ENCODE results near the gene MT1E. TPM values are rescaled to one million over a fixed set of nuclear protein-coding genes. Genes with fewer than 3 reads are reported as not detected.

Gene MT1E
- total RNA-seq, 1 experiment from 2014 or later = 383 TPM

GRCh38 chr16:56633535-56633934 is 8.0 kb downstream of the MT1E start (continued):
- TF ChIP-seq, protein P1, sequence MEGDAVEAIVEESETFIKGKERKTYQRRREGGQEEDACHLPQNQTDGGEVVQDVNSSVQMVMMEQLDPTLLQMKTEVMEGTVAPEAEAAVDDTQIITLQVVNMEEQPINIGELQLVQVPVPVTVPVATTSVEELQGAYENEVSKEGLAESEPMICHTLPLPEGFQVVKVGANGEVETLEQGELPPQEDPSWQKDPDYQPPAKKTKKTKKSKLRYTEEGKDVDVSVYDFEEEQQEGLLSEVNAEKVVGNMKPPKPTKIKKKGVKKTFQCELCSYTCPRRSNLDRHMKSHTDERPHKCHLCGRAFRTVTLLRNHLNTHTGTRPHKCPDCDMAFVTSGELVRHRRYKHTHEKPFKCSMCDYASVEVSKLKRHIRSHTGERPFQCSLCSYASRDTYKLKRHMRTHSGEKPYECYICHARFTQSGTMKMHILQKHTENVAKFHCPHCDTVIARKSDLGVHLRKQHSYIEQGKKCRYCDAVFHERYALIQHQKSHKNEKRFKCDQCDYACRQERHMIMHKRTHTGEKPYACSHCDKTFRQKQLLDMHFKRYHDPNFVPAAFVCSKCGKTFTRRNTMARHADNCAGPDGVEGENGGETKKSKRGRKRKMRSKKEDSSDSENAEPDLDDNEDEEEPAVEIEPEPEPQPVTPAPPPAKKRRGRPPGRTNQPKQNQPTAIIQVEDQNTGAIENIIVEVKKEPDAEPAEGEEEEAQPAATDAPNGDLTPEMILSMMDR (IDR thresholded peaks at IDR 0.05 in 2 of 3, conservative IDR thresholded peaks at IDR 0.05 in 1 of 3; ENCODE audit: borderline replicate concordance in 1 of 3, insufficient read depth in 1 of 3, low read depth in 2 of 3, low read length in 2 of 3) = no peak
- no peak for TF ChIP-seq ATF3 (IDR thresholded peaks at IDR 0.05)

GRCh38 chr16:56634715-56635440 is 9.3 kb downstream of the MT1E start:
- no peaks in the 10 kb centered on the region for H3K27me3 ChIP-seq (ENCODE audit: insufficient read depth, low read length)
- ATAC-seq = no peak
- TF ChIP-seq CEBPB (IDR thresholded peaks at IDR 0.05; ENCODE audit: low read depth) (no peak), ATF3 (IDR thresholded peaks at IDR 0.05) (no peak), TCF7L2 (IDR thresholded peaks at IDR 0.05; ENCODE audit: borderline replicate concordance, extremely low read depth, insufficient read depth, insufficient read length) (no peak), FOSL1 (IDR thresholded peaks at IDR 0.05; ENCODE audit: low read depth) (no peak), EZH2 (IDR thresholded peaks at IDR 0.05) (no peak), RAD21 (IDR thresholded peaks at IDR 0.05; ENCODE audit: low read depth) (no peak), POLR2A (IDR thresholded peaks at IDR 0.05; ENCODE audit: borderline replicate concordance, extremely low read depth, insufficient read depth, insufficient read length) (no peak), EGR1 (IDR thresholded peaks at IDR 0.05; ENCODE audit: low read depth) (no peak), EZH2phosphoT487 (IDR thresholded peaks at IDR 0.05; ENCODE audit: borderline replicate concordance) (no peak), REST (IDR thresholded peaks at IDR 0.05; ENCODE audit: low read depth) (no peak), ZNF274 (IDR thresholded peaks at IDR 0.05; ENCODE audit: low read depth, low read length) (no peak), ZFX (IDR thresholded peaks at IDR 0.05) (no peak)
- TF ChIP-seq, protein P1 (IDR thresholded peaks at IDR 0.05 in 2 of 3, conservative IDR thresholded peaks at IDR 0.05 in 1 of 3; ENCODE audit: borderline replicate concordance in 1 of 3, insufficient read depth in 1 of 3, low read depth in 2 of 3, low read length in 2 of 3) = no peak

More at GRCh38 chr16:56634715-56635440, 9.3 kb downstream of the MT1E start:
- H3K9me3 ChIP-seq (ENCODE audit: control insufficient read depth in 1 of 2, insufficient read depth in 1 of 2, low read depth in 1 of 2, low read length in 2 of 2) = no peaks in the 10 kb centered on the region
- no peaks in the 10 kb centered on the region for H3K9me2 ChIP-seq (ENCODE audit: insufficient read depth)
- H3K36me3 ChIP-seq (ENCODE audit: control insufficient read depth in 1 of 2, insufficient read depth in 2 of 2, low read length in 2 of 2) = no peaks in the 10 kb centered on the region
- ChIA-PET POLR2A (no interaction called here), RAD21 (ENCODE audit: low non-redundant PET in 1 of 2, low total read pairs in 2 of 2, uncharacterized antibody in 2 of 2, unreplicated experiment in 2 of 2) (no interaction called here), CTCF (no interaction called here)
- no peak overlapping the region for H2AFZ ChIP-seq (ENCODE audit: low read depth, low read length, poor library complexity, severe bottlenecking)
- no peak overlapping the region for H3K4me2 ChIP-seq (ENCODE audit: low read length)
- no TSS peak for BruUV-seq (replicated peaks)
- no peak for DNase-seq (ENCODE audit: low read depth, low spot score)
- H3K79me2 ChIP-seq (ENCODE audit: insufficient read depth, low read length) = no peaks in the 10 kb centered on the region
- no peak overlapping the region for H3K27ac ChIP-seq (ENCODE audit: low read depth, low read length)
- peaks cover 0 to 12% of the 10 kb centered on the region in 2 experiments; a peak in 2 of 4 replicates for H3K4me1 ChIP-seq (ENCODE audit: control insufficient read depth in 1 of 2, insufficient read depth in 2 of 2, low read length in 2 of 2)
- H4K20me1 ChIP-seq (ENCODE audit: insufficient read depth) = no peaks in the 10 kb centered on the region
- no peak overlapping the region for H3K9ac ChIP-seq (ENCODE audit: low read length)
- no peak overlapping the region for H3K4me3 ChIP-seq (replicated peaks in 1 of 2; ENCODE audit: low read depth in 1 of 2, low read length in 2 of 2)
- intact Hi-C loops (cut with micrococcal nuclease) = no loop called here
